H9 (cell line): ENCODE data around the gene HEPN1. TPM values are rescaled to one million over a fixed set of nuclear protein-coding genes. Genes with fewer than 3 reads are reported as not detected.

Experiments
- DNase-seq: peaks from one replicate; pipeline ENCODE4 v3.0.0-alpha.2; 2017
- H2AFZ ChIP-seq: one replicate; pipeline ENCODE4 v1.6.1; 2013; ENCODE audit warnings: mild to moderate bottlenecking, low read length, control low read depth, moderate library complexity
- H2AK5ac ChIP-seq: 2 replicates; pipeline ENCODE4 v1.6.1; 2013; ENCODE audit warnings: low read length, control low read depth, mixed read lengths; ENCODE audit not compliant: insufficient read length
- H2BK120ac ChIP-seq: one replicate; pipeline ENCODE4 v1.6.1; 2013; ENCODE audit warnings: low read depth, mild to moderate bottlenecking, low read length, control low read depth, inconsistent platforms; ENCODE audit not compliant: poor library complexity, severe bottlenecking
- H2BK12ac ChIP-seq: 2 replicates; pipeline ENCODE4 v1.6.1; 2013; ENCODE audit warnings: low read length, control low read depth, mixed read lengths, low read depth; ENCODE audit not compliant: insufficient read length
- H2BK15ac ChIP-seq: 2 replicates; pipeline ENCODE4 v1.6.1; 2013; ENCODE audit warnings: low read depth, low read length, control low read depth
- H2BK20ac ChIP-seq: one replicate; pipeline ENCODE4 v1.6.1; 2013; ENCODE audit warnings: low read depth, mild to moderate bottlenecking, low read length, control low read depth, inconsistent platforms; ENCODE audit not compliant: poor library complexity, severe bottlenecking
- H2BK5ac ChIP-seq: 2 replicates; pipeline ENCODE4 v1.6.1; 2013; ENCODE audit warnings: low read length, control low read depth, mixed read lengths; ENCODE audit not compliant: insufficient read length
- H3K14ac ChIP-seq: 2 replicates; pipeline ENCODE4 v1.6.1; 2013; ENCODE audit warnings: low read length, control low read depth; ENCODE audit not compliant: insufficient read depth
- H3K18ac ChIP-seq: 2 replicates; pipeline ENCODE4 v1.6.1; 2013; ENCODE audit warnings: low read depth, mild to moderate bottlenecking, mixed read lengths, low read length, control low read depth; ENCODE audit not compliant: insufficient read length
- H3K23ac ChIP-seq: 2 replicates; pipeline ENCODE4 v1.6.1; 2013; ENCODE audit warnings: low read length, control low read depth, mixed read lengths, low read depth; ENCODE audit not compliant: insufficient read length
- H3K23me2 ChIP-seq: 2 replicates; pipeline ENCODE4 v1.6.1; 2013; ENCODE audit warnings: low read depth, mild to moderate bottlenecking, mixed read lengths, low read length, control low read depth; ENCODE audit not compliant: insufficient read length, poor library complexity, severe bottlenecking
- H3K27ac ChIP-seq: 2 replicates; pipeline ENCODE4 v1.5.1; 2013; ENCODE audit warnings: low read length, control low read depth, mixed read lengths, low read depth; ENCODE audit not compliant: insufficient read length
- H3K27me3 ChIP-seq: 2 replicates; pipeline ENCODE4 v1.6.1; 2013; ENCODE audit warnings: low read length, control low read depth, inconsistent platforms; ENCODE audit not compliant: insufficient read depth
- H3K4ac ChIP-seq: 2 replicates; pipeline ENCODE4 v1.6.1; 2013; ENCODE audit warnings: low read depth, mild to moderate bottlenecking, control low read depth, inconsistent platforms, low read length, moderate library complexity
- H3K4me1 ChIP-seq: 2 replicates; pipeline ENCODE4 v1.6.1; 2013; ENCODE audit warnings: low read length, control low read depth, inconsistent platforms; ENCODE audit not compliant: insufficient read depth
- H3K4me2 ChIP-seq: 2 replicates; pipeline ENCODE4 v1.6.1; 2013; ENCODE audit warnings: low read length, control low read depth, mixed read lengths; ENCODE audit not compliant: insufficient read length, insufficient read depth
- H3K56ac ChIP-seq: 2 replicates; pipeline ENCODE4 v1.6.1; 2013; ENCODE audit warnings: low read depth, mild to moderate bottlenecking, mixed read lengths, low read length, control low read depth; ENCODE audit not compliant: insufficient read length
- H3K79me1 ChIP-seq: 2 replicates; pipeline ENCODE4 v1.6.1; 2013; ENCODE audit warnings: low read depth, mild to moderate bottlenecking, moderate library complexity, low read length, control low read depth, inconsistent platforms; ENCODE audit not compliant: insufficient read depth, poor library complexity, severe bottlenecking
- H3K79me2 ChIP-seq: 2 replicates; pipeline ENCODE4 v1.6.1; 2013; ENCODE audit warnings: low read length, control low read depth, inconsistent platforms; ENCODE audit not compliant: insufficient read depth
- H3K9ac ChIP-seq: 2 replicates; pipeline ENCODE4 v1.6.1; 2013; ENCODE audit warnings: low read length, control low read depth, mixed read lengths; ENCODE audit not compliant: insufficient read length; ENCODE audit errors: extremely low read depth
- H3K9me3 ChIP-seq: one replicate; pipeline ENCODE4 v1.6.1; 2013; ENCODE audit warnings: low read depth, low read length, inconsistent platforms; ENCODE audit not compliant: control insufficient read depth
- H3T11ph ChIP-seq: one replicate; pipeline ENCODE4 v1.6.1; 2013; ENCODE audit warnings: mild to moderate bottlenecking, low read length, control low read depth, inconsistent platforms
- H4K20me1 ChIP-seq: one replicate; pipeline ENCODE4 v1.6.1; 2013; ENCODE audit not compliant: control insufficient read depth, insufficient read length, insufficient read depth
- H4K5ac ChIP-seq: 2 replicates; pipeline ENCODE4 v1.6.1; 2013; ENCODE audit warnings: low read depth, mild to moderate bottlenecking, mixed read lengths, low read length, control low read depth; ENCODE audit not compliant: insufficient read length
- H4K8ac ChIP-seq: replicated peaks from 2 replicates; pipeline ENCODE4 v1.6.1; 2013; ENCODE audit warnings: low read length, control low read depth, mixed read lengths, low read depth; ENCODE audit not compliant: insufficient read length
- H4K91ac ChIP-seq: 2 replicates; pipeline ENCODE4 v1.6.1; 2013; ENCODE audit warnings: low read depth, mild to moderate bottlenecking, moderate library complexity, mixed read lengths, low read length, control low read depth; ENCODE audit not compliant: insufficient read length
- H3K27ac Mint-ChIP-seq, 3 experiments: 2 replicates in 2 of 3; 3 replicates in 1 of 3; pipeline ENCODE4 v1.8.0; 2020 to 2021; ENCODE audit warnings: mixed read lengths in 3 of 3, mild to moderate bottlenecking in 1 of 3, moderate library complexity in 1 of 3
- H3K27me3 Mint-ChIP-seq: 2 replicates; pipeline ENCODE4 v1.8.0; 2021; ENCODE audit warnings: low read depth, mild to moderate bottlenecking, moderate library complexity, mixed read lengths
- H3K36me3 Mint-ChIP-seq, 3 experiments: 2 replicates in 2 of 3; 3 replicates in 1 of 3; pipeline ENCODE4 v1.8.0; 2020 to 2021; ENCODE audit warnings: low read depth in 3 of 3, mixed read lengths in 3 of 3; ENCODE audit not compliant: insufficient read depth in 1 of 3
- H3K4me1 Mint-ChIP-seq, 2 experiments: 2 replicates each; pipeline ENCODE4 v1.8.0; 2020; ENCODE audit warnings: mixed read lengths in 2 of 2
- H3K4me3 Mint-ChIP-seq, 2 experiments: 2 replicates in 1 of 2; 3 replicates in 1 of 2; pipeline ENCODE4 v1.8.0; 2020 to 2021; ENCODE audit warnings: mild to moderate bottlenecking in 2 of 2, mixed read lengths in 2 of 2, moderate library complexity in 1 of 2
- H3K9me3 Mint-ChIP-seq, 2 experiments: 2 replicates in 1 of 2; 3 replicates in 1 of 2; pipeline ENCODE4 v1.8.0; 2020; ENCODE audit warnings: mild to moderate bottlenecking in 2 of 2, mixed read lengths in 2 of 2, moderate library complexity in 1 of 2
- WGBS: extraction: QIAGEN DNeasy Blood & Tissue Kit; methylation state at CpG from one replicate; pipeline ENCODE4 v1.1.7; 2013; ENCODE audit warnings: missing lambda C conversion rate, low lambda C conversion rate, mixed read lengths; ENCODE audit not compliant: insufficient read length; ENCODE audit errors: extremely low coverage; 5-methylcytosine and 5-hydroxymethylcytosine counted together
- total RNA-seq: library from RNA; stranded (reverse); gene quantifications from 2 replicates; pipeline ENCODE4 v1.2.1, GENCODE V29; 2021
- TF ChIP-seq, protein P1 (sequence below): fragments of 200-600 bp; sonication (generic); conservative IDR thresholded peaks from 3 replicates; pipeline ENCODE4 v1.8.0; 2021; ENCODE audit warnings: antibody characterized with exemption, mild to moderate bottlenecking

The HEPN1 gene
- total RNA-seq, 1 experiment from 2014 or later = not detected

DNA sequence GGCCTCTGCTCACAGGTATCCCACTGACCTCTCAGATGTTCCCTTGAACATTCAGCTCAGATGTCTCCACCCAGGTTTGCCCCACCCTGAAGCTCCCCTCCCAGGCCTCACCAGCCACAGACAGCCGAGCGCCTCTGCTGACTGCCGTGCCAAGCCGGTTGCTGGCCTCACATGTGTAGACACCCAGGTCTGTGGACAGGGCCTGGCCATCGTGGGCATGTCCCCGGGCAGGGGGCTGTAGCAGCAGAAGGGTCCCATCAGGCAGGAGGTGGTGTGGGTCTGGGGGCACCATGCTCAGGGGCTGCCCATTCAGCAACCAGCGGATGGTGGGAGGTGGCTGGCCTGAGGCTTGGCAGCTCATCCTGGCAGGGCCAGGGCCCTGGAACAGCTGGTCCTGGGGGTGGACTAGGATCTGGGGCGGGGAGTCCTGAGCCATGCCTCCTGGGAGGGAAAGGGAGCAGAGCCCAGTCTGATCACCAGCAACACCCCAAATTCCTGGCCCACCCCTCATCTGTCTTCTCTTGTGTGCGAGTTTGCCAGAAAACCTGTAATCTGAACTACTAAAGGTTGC, 22.1 kb upstream of the HEPN1 start:
- H3K4ac ChIP-seq = no peak overlapping the region
- H3K23ac ChIP-seq = no peak overlapping the region
- DNase-seq = no peak
- H3K27ac ChIP-seq = no peak overlapping the region
- no peaks in the 10 kb centered on the region for H3K79me1 ChIP-seq
- no peak overlapping the region for H3K9ac ChIP-seq
- H3K4me3 Mint-ChIP-seq = no peak overlapping the region
- H2AK5ac ChIP-seq = no peak overlapping the region
- WGBS = no CpG with 5 or more reads among the region's 9 CpGs
- H2BK20ac ChIP-seq = no peak overlapping the region
- H3K4me2 ChIP-seq = no peak overlapping the region
- H2AFZ ChIP-seq = no peak overlapping the region
- no peak overlapping the region for H3K14ac ChIP-seq
- H3K23me2 ChIP-seq = no peaks in the 10 kb centered on the region
- H3K18ac ChIP-seq = no peak overlapping the region
- no peak overlapping the region for H2BK5ac ChIP-seq
- no peaks in the 10 kb centered on the region; the same call in 1 of the 2 replicates for H3K27me3 ChIP-seq
- no peak overlapping the region for H2BK15ac ChIP-seq
- no peak overlapping the region; a peak in 1 of 7 replicates for H3K27ac Mint-ChIP-seq
- H2BK12ac ChIP-seq = no peak overlapping the region
- no peak overlapping the region for H3K56ac ChIP-seq
- no peaks in the 10 kb centered on the region for H3K9me3 ChIP-seq
- no peak overlapping the region for H4K5ac ChIP-seq
- no peak overlapping the region for H3T11ph ChIP-seq
- peaks cover 16 to 17% of the 10 kb centered on the region in 2 experiments for H3K4me1 Mint-ChIP-seq
- no peaks in the 10 kb centered on the region for H3K9me3 Mint-ChIP-seq
- H3K36me3 Mint-ChIP-seq = no peaks in the 10 kb centered on the region
- no peaks in the 10 kb centered on the region for H4K20me1 ChIP-seq
- H3K27me3 Mint-ChIP-seq = peaks cover 19% of the 10 kb centered on the region
- no peak overlapping the region for H4K91ac ChIP-seq
- H4K8ac ChIP-seq = no peak overlapping the region
- H3K79me2 ChIP-seq = no peaks in the 10 kb centered on the region
- H2BK120ac ChIP-seq = no peak overlapping the region
- TF ChIP-seq, protein P1, sequence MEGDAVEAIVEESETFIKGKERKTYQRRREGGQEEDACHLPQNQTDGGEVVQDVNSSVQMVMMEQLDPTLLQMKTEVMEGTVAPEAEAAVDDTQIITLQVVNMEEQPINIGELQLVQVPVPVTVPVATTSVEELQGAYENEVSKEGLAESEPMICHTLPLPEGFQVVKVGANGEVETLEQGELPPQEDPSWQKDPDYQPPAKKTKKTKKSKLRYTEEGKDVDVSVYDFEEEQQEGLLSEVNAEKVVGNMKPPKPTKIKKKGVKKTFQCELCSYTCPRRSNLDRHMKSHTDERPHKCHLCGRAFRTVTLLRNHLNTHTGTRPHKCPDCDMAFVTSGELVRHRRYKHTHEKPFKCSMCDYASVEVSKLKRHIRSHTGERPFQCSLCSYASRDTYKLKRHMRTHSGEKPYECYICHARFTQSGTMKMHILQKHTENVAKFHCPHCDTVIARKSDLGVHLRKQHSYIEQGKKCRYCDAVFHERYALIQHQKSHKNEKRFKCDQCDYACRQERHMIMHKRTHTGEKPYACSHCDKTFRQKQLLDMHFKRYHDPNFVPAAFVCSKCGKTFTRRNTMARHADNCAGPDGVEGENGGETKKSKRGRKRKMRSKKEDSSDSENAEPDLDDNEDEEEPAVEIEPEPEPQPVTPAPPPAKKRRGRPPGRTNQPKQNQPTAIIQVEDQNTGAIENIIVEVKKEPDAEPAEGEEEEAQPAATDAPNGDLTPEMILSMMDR = no peak
- peaks cover 4% of the 10 kb centered on the region; the same call in 1 of the 2 replicates for H3K4me1 ChIP-seq
